ENCODE measurements around the gene SLC2A6.

SLC2A6 gene

GRCh38 chr9:133423216-133423615 is 55.7 kb downstream of the SLC2A6 start:
- no peak overlapping the region for H3K4me3 ChIP-seq (ENCODE audit: low read depth, low read length)
- no peak for DNase-seq (ENCODE audit: low read depth)
- TF ChIP-seq CTCF (IDR thresholded peaks at IDR 0.05; ENCODE audit: low read depth, low read length, missing control alignments) = no peak
- in situ Hi-C loops (cut with HindIII; ENCODE audit: low sequenced_read_pairs) = no loop called here

GRCh38 chr9:133421615-133422542 is 57.0 kb downstream of the SLC2A6 start, which contains the start of gene ADAMTS13:
ADAMTS13 (plus strand) TSS chr9:133422367; CDS start chr9:133422444, 77 bp downstream.
- H3K4me3 ChIP-seq (ENCODE audit: low read depth, low read length) = no peak within 1 kb of the TSS
- TF ChIP-seq CTCF (IDR thresholded peaks at IDR 0.05; ENCODE audit: low read depth, low read length, missing control alignments) = peak; percentile 29
- in situ Hi-C loops (cut with HindIII; ENCODE audit: low sequenced_read_pairs) = no loop called here
- no peak for DNase-seq (ENCODE audit: low read depth)

Measured in astrocyte of the cerebellum (primary cell).